Caco-2 (cell line): ENCODE measurements around the gene TMEM131. TPM values are rescaled to one million over a fixed set of nuclear protein-coding genes. Genes with fewer than 3 reads are reported as not detected.

Experiments
- BruUV-seq: library from RNA; stranded (reverse); fragments of 400-500 nt; replicated peaks from 2 replicates; lab custom pipeline; 2021; lab: Mats Ljungman, UMichigan
- CTCF ChIA-PET: fragments of 300-600 bp; sonication (Branson Sonifier 250); formaldehyde crosslinking; loops from one replicate; lab custom pipeline; 2022; ENCODE audit warnings: antibody characterized with exemption; lab: Charles Lee
- POLR2A ChIA-PET: fragments of 300-600 bp; sonication (Branson Sonifier 250); formaldehyde crosslinking; loops from one replicate; lab custom pipeline; 2022; ENCODE audit warnings: antibody characterized with exemption; lab: Charles Lee
- DNase-seq, 2 experiments: peaks; one replicate each; pipeline versions ENCODE4 v3.0.0 to v3.0.0-alpha.2; 2020 to 2022
- H3K27me3 ChIP-seq: replicated peaks from 2 replicates; pipeline ENCODE4 v1.6.0; 2011; ENCODE audit warnings: low read length; ENCODE audit not compliant: control insufficient read depth, insufficient read depth
- H3K36me3 ChIP-seq: 2 replicates; pipeline ENCODE4 v1.5.1; 2011; ENCODE audit warnings: low read length; ENCODE audit not compliant: control insufficient read depth, insufficient read depth
- H3K4me1 ChIP-seq: fragments of 250-450 bp; sonication (Bioruptor Pico); 2 replicates; pipeline ENCODE4 v1.5.1; 2020; ENCODE audit warnings: mild to moderate bottlenecking
- H3K4me3 ChIP-seq: 2 replicates; pipeline ENCODE4 v1.5.1; 2011; ENCODE audit warnings: low read depth, mild to moderate bottlenecking, control low read depth, low read length
- H3K9me3 ChIP-seq: fragments of 250-450 bp; sonication (Bioruptor Pico); 2 replicates; pipeline ENCODE4 v1.5.1; 2020; ENCODE audit warnings: mild to moderate bottlenecking, moderate library complexity
- H3K27ac Mint-ChIP-seq: one replicate; pipeline ENCODE4 v1.8.0; 2022; ENCODE audit warnings: mixed read lengths; ENCODE audit not compliant: unreplicated experiment
- H3K27me3 Mint-ChIP-seq: one replicate; pipeline ENCODE4 v1.8.0; 2022; ENCODE audit warnings: mixed read lengths; ENCODE audit not compliant: insufficient read depth, unreplicated experiment
- H3K36me3 Mint-ChIP-seq: one replicate; pipeline ENCODE4 v1.8.0; 2022; ENCODE audit warnings: mild to moderate bottlenecking, mixed read lengths; ENCODE audit not compliant: insufficient read depth, unreplicated experiment
- H3K4me1 Mint-ChIP-seq: one replicate; pipeline ENCODE4 v1.8.0; 2022; ENCODE audit warnings: low read depth, mixed read lengths; ENCODE audit not compliant: unreplicated experiment
- H3K4me3 Mint-ChIP-seq: one replicate; pipeline ENCODE4 v1.8.0; 2022; ENCODE audit warnings: mild to moderate bottlenecking, moderate library complexity, mixed read lengths; ENCODE audit not compliant: unreplicated experiment
- H3K9me3 Mint-ChIP-seq: one replicate; pipeline ENCODE4 v1.8.0; 2022; ENCODE audit warnings: mixed read lengths; ENCODE audit not compliant: unreplicated experiment
- CTCF ChIP-seq, 2 experiments: fragments of 200-600 bp in 1 of 2; IDR thresholded peaks; 1 replicate in 1 of 2; 2 replicates in 1 of 2; pipeline versions ENCODE4 v1.5.1 to v1.8.0; 2011 to 2022; ENCODE audit warnings: antibody characterized with exemption in 1 of 2, control low read depth in 1 of 2, inconsistent platforms in 1 of 2, low read depth in 1 of 2, low read length in 1 of 2, mild to moderate bottlenecking in 1 of 2, moderate library complexity in 1 of 2; ENCODE audit not compliant: insufficient read depth in 1 of 2, severe bottlenecking in 1 of 2, unreplicated experiment in 1 of 2
- intact Hi-C: fragments of 100-400 bp; cut with micrococcal nuclease; formaldehyde crosslinking; loops from one replicate; pipeline ENCODE4 v1.10.0; 2022; ENCODE audit not compliant: unreplicated experiment
- total RNA-seq: library from RNA; stranded (reverse); gene quantifications from 2 replicates; pipeline ENCODE4 v1.2.3, GENCODE V29; 2022

The TMEM131 gene
- total RNA-seq, 1 experiment from 2014 or later: 36.3 TPM

GRCh38 chr2:97816411-97816810 is 179.3 kb downstream of the TMEM131 start:
- H3K27me3 ChIP-seq: no peaks in the 10 kb centered on the region
- no TSS peak for BruUV-seq
- intact Hi-C loops: no loop called here
- no peak for DNase-seq
- H3K4me1 ChIP-seq: no peaks in the 10 kb centered on the region
- POLR2A ChIA-PET: no interaction called here
- TF ChIP-seq CTCF (IDR thresholded peaks at IDR 0.05; ENCODE audit: insufficient read depth in 1 of 2, low read depth in 1 of 2, low read length in 1 of 2, severe bottlenecking in 1 of 2, unreplicated experiment in 1 of 2): no peak
- Mint-ChIP-seq H3K36me3 (no peaks in the 10 kb centered on the region), H3K27me3 (no peaks in the 10 kb centered on the region), H3K4me3 (no peak overlapping the region), H3K4me1 (no peaks in the 10 kb centered on the region), H3K27ac (no peak overlapping the region), H3K9me3 (no peaks in the 10 kb centered on the region)
- CTCF ChIA-PET: no interaction called here
- H3K36me3 ChIP-seq: no peaks in the 10 kb centered on the region
- H3K4me3 ChIP-seq: no peak overlapping the region
- no peaks in the 10 kb centered on the region for H3K9me3 ChIP-seq

GRCh38 chr2:97812931-97813330 is 182.8 kb downstream of the TMEM131 start:
- Mint-ChIP-seq H3K27ac (no peak overlapping the region), H3K4me3 (no peak overlapping the region), H3K4me1 (no peaks in the 10 kb centered on the region), H3K36me3 (no peaks in the 10 kb centered on the region), H3K9me3 (no peaks in the 10 kb centered on the region), H3K27me3 (no peaks in the 10 kb centered on the region)
- intact Hi-C loops: no loop called here
- Histone ChIP-seq H3K4me1 (no peaks in the 10 kb centered on the region), H3K4me3 (no peak overlapping the region), H3K9me3 (no peaks in the 10 kb centered on the region), H3K36me3 (no peaks in the 10 kb centered on the region), H3K27me3 (no peaks in the 10 kb centered on the region)
- CTCF ChIA-PET: interaction anchor here (1.3 kb wide), 1 partner anchor 39 kb away, joined by 3 read pairs; no protein-coding TSS in a partner anchor
- no peak for TF ChIP-seq CTCF (IDR thresholded peaks at IDR 0.05; ENCODE audit: insufficient read depth in 1 of 2, low read depth in 1 of 2, low read length in 1 of 2, severe bottlenecking in 1 of 2, unreplicated experiment in 1 of 2)
- BruUV-seq: no TSS peak
- DNase-seq: no peak
- POLR2A ChIA-PET: no interaction called here

GRCh38 chr2:97808816-97809215 is 186.9 kb downstream of the TMEM131 start:
- BruUV-seq: no TSS peak
- Mint-ChIP-seq H3K27me3 (no peaks in the 10 kb centered on the region), H3K27ac (no peak overlapping the region), H3K4me1 (no peaks in the 10 kb centered on the region), H3K9me3 (no peaks in the 10 kb centered on the region), H3K36me3 (peaks cover 5% of the 10 kb centered on the region), H3K4me3 (no peak overlapping the region)
- ChIA-PET CTCF (no interaction called here), POLR2A (no interaction called here)
- intact Hi-C loops: loop anchor here (5.0 kb wide), 1 partner anchor 123 kb away; no protein-coding TSS in a partner anchor
- Histone ChIP-seq H3K4me3 (no peak overlapping the region), H3K36me3 (no peaks in the 10 kb centered on the region), H3K9me3 (no peaks in the 10 kb centered on the region), H3K4me1 (no peaks in the 10 kb centered on the region), H3K27me3 (no peaks in the 10 kb centered on the region)
- TF ChIP-seq CTCF (IDR thresholded peaks at IDR 0.05; ENCODE audit: insufficient read depth in 1 of 2, low read depth in 1 of 2, low read length in 1 of 2, severe bottlenecking in 1 of 2, unreplicated experiment in 1 of 2): no peak
- no peak for DNase-seq
